SU-DHL-6 (cell line): ENCODE data around the gene DPYSL4.

ENCODE experiments used
- EZH2phosphoT487 ChIP-seq: fragments of 200-600 bp; sonication (generic), shearing (Covaris generic); conservative IDR thresholded peaks from 2 replicates; pipeline ENCODE4 v1.6.1; 2018; ENCODE audit warnings: mild to moderate bottlenecking, antibody characterized with exemption, low read length, moderate library complexity, mixed read lengths
- TF ChIP-seq, protein P1 (sequence below): fragments of 200-600 bp; sonication (generic); IDR thresholded peaks from one replicate; pipeline ENCODE4 v1.5.1; 2017; ENCODE audit warnings: antibody characterized with exemption, mild to moderate bottlenecking, low read length, moderate library complexity; ENCODE audit not compliant: insufficient read depth, poor library complexity, severe bottlenecking

- TF ChIP-seq, protein P1, sequence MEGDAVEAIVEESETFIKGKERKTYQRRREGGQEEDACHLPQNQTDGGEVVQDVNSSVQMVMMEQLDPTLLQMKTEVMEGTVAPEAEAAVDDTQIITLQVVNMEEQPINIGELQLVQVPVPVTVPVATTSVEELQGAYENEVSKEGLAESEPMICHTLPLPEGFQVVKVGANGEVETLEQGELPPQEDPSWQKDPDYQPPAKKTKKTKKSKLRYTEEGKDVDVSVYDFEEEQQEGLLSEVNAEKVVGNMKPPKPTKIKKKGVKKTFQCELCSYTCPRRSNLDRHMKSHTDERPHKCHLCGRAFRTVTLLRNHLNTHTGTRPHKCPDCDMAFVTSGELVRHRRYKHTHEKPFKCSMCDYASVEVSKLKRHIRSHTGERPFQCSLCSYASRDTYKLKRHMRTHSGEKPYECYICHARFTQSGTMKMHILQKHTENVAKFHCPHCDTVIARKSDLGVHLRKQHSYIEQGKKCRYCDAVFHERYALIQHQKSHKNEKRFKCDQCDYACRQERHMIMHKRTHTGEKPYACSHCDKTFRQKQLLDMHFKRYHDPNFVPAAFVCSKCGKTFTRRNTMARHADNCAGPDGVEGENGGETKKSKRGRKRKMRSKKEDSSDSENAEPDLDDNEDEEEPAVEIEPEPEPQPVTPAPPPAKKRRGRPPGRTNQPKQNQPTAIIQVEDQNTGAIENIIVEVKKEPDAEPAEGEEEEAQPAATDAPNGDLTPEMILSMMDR = no peak
- no peak for TF ChIP-seq EZH2phosphoT487
These were observed 48.1 kb downstream of the DPYSL4 start for GRCh38 chr10:132234860-132235259.
